ENCODE data around the gene APOM.
A peak's percentile ranks its signal among the peaks of the same experiment; 100 is the strongest.

The APOM gene

GRCh38 chr6:31687860-31688693, 32.4 kb downstream of the APOM start:
- H3K4me3 ChIP-seq (ENCODE audit: control insufficient read depth, low read depth, low read length) = no peak overlapping the region

DNA sequence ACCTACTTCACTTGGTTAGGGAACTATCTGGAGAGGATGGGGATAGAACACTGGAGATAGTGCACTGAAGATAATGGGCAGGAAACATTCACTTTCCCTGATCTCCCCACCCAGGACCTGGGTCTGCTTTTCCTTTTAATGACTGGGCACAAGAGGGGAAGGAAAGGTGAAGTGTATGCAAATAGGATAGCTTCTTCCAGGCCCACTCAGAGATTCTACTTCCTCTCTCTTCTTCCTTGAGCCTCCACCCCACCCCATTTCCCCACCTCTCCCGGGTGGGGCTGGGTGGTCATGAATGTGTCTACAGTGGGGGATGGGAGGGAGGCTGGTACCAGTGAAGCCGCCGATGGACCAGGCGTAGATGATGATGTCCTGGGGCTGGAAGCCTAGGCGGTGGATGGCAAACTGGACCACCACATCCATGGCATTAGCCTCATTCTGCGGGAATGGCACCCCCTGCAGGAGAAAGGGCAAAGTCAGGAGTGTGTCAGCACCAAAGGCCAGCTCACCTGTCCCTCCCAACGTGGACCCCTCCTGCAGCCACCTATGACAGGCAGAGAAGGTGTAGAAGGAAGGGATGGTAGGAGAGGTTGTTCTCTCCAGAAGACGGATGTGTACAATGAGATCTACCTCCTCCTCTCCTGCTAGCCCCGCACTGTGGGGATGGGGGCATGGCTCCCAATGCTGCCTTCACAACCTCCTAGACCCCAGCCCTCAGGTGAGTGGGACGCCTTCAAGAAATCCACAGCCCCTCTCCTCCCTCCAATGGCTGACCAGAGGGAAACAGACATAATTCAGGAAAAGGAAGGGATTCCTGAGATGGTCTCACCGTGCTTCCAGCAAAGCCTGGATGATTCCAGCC, 33.8 kb downstream of the APOM start:
- TF ChIP-seq CTCF (conservative IDR thresholded peaks at IDR 0.05; ENCODE audit: control insufficient read depth, insufficient read depth, low read depth, low read length) = peak; percentile 45
- H3K4me3 ChIP-seq (ENCODE audit: control insufficient read depth, low read depth, low read length) = no peak overlapping the region
- no peak for DNase-seq (ENCODE audit: low read depth)

More at GRCh38 chr6:31687860-31688693, 32.4 kb downstream of the APOM start:
- no peak for DNase-seq (ENCODE audit: low read depth)
- TF ChIP-seq CTCF (conservative IDR thresholded peaks at IDR 0.05; ENCODE audit: control insufficient read depth, insufficient read depth, low read depth, low read length) = no peak

DNA sequence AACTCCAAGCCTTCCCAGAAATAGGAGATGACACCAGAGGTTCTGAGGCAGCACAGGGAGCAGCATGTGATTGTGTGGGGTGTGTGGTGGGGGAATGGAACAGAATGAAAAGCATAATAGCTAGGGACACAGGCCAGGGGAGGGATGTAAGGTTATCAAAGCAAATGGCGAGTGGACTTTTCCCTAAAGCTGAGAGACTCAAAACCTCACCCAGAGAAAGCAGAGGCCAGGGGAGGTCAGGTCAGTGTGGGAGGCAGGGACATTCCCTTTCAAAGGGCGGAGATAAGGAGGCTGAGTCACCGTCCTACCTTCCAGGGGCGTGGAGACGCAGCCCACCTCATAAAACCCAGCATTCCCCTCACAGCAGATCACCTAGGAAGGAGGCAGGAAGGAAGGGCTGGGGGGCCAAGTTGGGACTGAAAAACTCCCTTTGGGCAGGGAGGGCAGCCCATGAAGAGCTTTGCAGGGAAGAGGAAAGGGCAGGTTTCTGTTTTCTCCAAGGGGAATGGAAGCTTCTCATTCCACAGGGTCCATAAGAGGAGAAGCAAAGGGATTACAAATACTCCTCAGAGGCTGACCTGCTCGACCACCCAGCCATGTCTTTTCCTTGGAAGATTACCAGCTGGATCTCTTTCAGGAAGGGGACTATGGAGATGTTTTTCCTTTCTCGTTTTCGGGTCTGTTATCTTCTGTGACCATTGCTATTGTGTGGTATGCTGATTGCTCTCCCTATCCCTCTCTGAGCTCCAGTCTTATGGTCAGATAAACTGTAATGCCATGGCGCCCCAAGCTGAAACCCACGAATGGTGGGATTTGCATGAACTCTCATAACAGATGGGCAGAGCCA, 34.8 kb downstream of the APOM start:
- TF ChIP-seq CTCF (conservative IDR thresholded peaks at IDR 0.05; ENCODE audit: control insufficient read depth, insufficient read depth, low read depth, low read length) = no peak

DNA sequence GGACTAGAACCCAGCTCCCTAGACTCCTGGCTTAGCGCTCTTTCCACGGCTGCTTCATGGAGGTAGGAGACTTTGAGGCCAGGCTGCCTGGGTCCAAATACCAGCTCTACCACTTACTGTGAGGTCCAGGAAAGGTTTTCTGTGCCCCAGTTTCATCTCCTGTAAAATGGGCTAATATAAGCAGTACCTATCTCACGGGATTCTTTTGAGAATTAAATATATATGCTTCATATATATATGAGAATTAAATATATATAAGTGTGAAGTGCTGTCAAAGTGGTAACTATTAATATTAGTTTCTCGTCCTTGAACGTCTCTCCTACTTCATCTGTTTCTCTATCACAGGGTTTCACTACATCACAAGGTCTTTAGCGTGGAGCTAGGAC, 35.4 kb downstream of the APOM start:
- H3K4me3 ChIP-seq (ENCODE audit: control insufficient read depth, low read depth, low read length) = no peak overlapping the region
- DNase-seq (ENCODE audit: low read depth) = no peak
- TF ChIP-seq CTCF (conservative IDR thresholded peaks at IDR 0.05; ENCODE audit: control insufficient read depth, insufficient read depth, low read depth, low read length) = no peak

More for the DNA sequence above, 34.8 kb downstream of the APOM start:
- no peak overlapping the region for H3K4me3 ChIP-seq (ENCODE audit: control insufficient read depth, low read depth, low read length)
- DNase-seq (ENCODE audit: low read depth) = no peak

DNA sequence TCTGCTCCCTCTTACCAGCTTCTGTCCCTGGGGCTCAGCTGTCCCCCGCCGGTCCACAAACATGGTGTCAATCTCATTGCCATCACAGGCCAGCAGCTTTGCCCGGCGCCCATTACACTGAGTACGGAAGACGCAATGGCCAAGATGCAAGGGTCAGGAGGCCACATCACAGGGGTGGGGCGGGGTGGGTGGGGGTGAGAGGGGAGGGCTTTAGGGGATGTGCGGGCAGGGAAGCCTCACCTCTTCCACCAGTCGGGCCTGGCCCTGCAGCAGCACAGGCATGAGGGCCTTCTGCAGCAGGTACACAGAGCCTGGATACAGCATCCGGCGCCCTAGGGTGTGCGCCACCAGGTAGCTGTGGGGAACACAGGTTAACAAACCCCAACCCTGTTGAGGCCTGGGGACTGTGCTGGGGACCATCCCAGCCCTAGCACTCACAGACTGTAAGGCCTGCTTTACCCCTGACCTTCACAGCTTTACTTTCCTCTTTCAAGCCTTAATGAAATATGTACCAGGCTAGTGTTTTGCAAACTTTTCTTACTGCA, 35.9 kb downstream of the APOM start:
- no peak for TF ChIP-seq CTCF (conservative IDR thresholded peaks at IDR 0.05; ENCODE audit: control insufficient read depth, insufficient read depth, low read depth, low read length)
- no peak overlapping the region for H3K4me3 ChIP-seq (ENCODE audit: control insufficient read depth, low read depth, low read length)
- DNase-seq (ENCODE audit: low read depth) = no peak

GRCh38 chr6:31692353-31692752, 36.7 kb downstream of the APOM start:
- TF ChIP-seq CTCF (conservative IDR thresholded peaks at IDR 0.05; ENCODE audit: control insufficient read depth, insufficient read depth, low read depth, low read length) = no peak
- no peak overlapping the region for H3K4me3 ChIP-seq (ENCODE audit: control insufficient read depth, low read depth, low read length)
- DNase-seq (ENCODE audit: low read depth) = no peak

All from fibroblast of mammary gland (primary cell).